GM12878 (cell line): ENCODE data around the gene CCDC83. TPM values are rescaled to one million over a fixed set of nuclear protein-coding genes. Genes with fewer than 3 reads are reported as not detected.

Experiments used
- ATAC-seq: fragments of 200-7000 bp; cut with Tn5 transposase; 3 replicates; pipeline ENCODE4 v1.9.1; 2020; ENCODE audit warnings: mild to moderate bottlenecking, moderate library complexity
- BruUV-seq: library from RNA; stranded (reverse); fragments of 400-500 nt; replicated peaks from 2 replicates; lab custom pipeline; 2021; lab: Mats Ljungman, UMichigan
- CTCF ChIA-PET: fragments of 300-600 bp; sonication (Branson Sonifier 250); formaldehyde crosslinking; extraction: SDS; loops from one replicate; lab custom pipeline; 2021; ENCODE audit warnings: inconsistent platforms; lab: Yijun Ruan, JAX
- POLR2A ChIA-PET: fragments of 350-600 bp; formaldehyde crosslinking; extraction: SDS; loops from one replicate; lab custom pipeline; 2021; ENCODE audit warnings: inconsistent platforms; lab: Charles Lee
- RAD21 ChIA-PET: fragments of 300-600 bp; sonication (Branson Sonifier 250); formaldehyde crosslinking; loops from one replicate; lab custom pipeline; 2023; ENCODE audit warnings: antibody characterized with exemption; ENCODE audit not compliant: unreplicated experiment; lab: Charles Lee
- SMC1A ChIA-PET: fragments of 300-600 bp; sonication (Branson Sonifier 250); formaldehyde crosslinking; loops from one replicate; lab custom pipeline; 2023; ENCODE audit not compliant: unreplicated experiment, uncharacterized antibody; lab: Charles Lee
- DNase-seq: peaks from one replicate; pipeline ENCODE4 v3.0.0-alpha.2; 2011; ENCODE audit warnings: low read depth, low spot score
- FAIRE-seq: peaks from 3 replicates; lab custom pipeline; 2011; peaks lifted over from hg19 to GRCh38; lab: Jason Lieb, UNC
- H2AFZ ChIP-seq: 2 replicates; pipeline ENCODE4 v1.6.0; 2011; ENCODE audit warnings: low read depth, low read length, control low read depth; ENCODE audit not compliant: control insufficient read depth
- H3K27ac ChIP-seq: 2 replicates; pipeline ENCODE4 v1.5.1; 2011; ENCODE audit warnings: control low read depth; ENCODE audit not compliant: control insufficient read depth, insufficient read depth
- H3K27me3 ChIP-seq, 2 experiments: replicated peaks in 1 of 2; 2 replicates each; pipeline versions ENCODE4 v1.6.0 to v1.6.1; 2011; ENCODE audit warnings: low read length in 1 of 2; ENCODE audit not compliant: control insufficient read depth in 2 of 2, insufficient read depth in 2 of 2
- H3K36me3 ChIP-seq, 2 experiments: 2 replicates each; pipeline ENCODE4 v1.5.1; 2011; ENCODE audit warnings: low read length in 1 of 2; ENCODE audit not compliant: control insufficient read depth in 2 of 2, insufficient read depth in 2 of 2
- H3K4me1 ChIP-seq: 2 replicates; pipeline ENCODE4 v1.6.1; 2011; ENCODE audit warnings: mild to moderate bottlenecking, low read length, moderate library complexity, mixed read lengths; ENCODE audit not compliant: control insufficient read depth, insufficient read depth
- H3K4me2 ChIP-seq: 2 replicates; pipeline ENCODE4 v1.6.0; 2011; ENCODE audit warnings: control low read depth; ENCODE audit not compliant: control insufficient read depth, insufficient read depth
- H3K4me3 ChIP-seq: fragments of 200-600 bp; sonication (generic); 2 replicates; pipeline ENCODE4 v1.5.1; 2016
- H3K79me2 ChIP-seq: 2 replicates; pipeline ENCODE4 v1.6.0; 2011; ENCODE audit warnings: low read length; ENCODE audit not compliant: control insufficient read depth, insufficient read depth
- H3K9ac ChIP-seq: 2 replicates; pipeline ENCODE4 v1.8.0; 2011; ENCODE audit warnings: low read length, control low read depth, mixed read lengths; ENCODE audit not compliant: control insufficient read depth, insufficient read depth
- H3K9me3 ChIP-seq: replicated peaks from 3 replicates; pipeline ENCODE4 v1.5.1; 2011; ENCODE audit warnings: mild to moderate bottlenecking, low read length; ENCODE audit not compliant: control insufficient read depth, insufficient read depth
- H4K20me1 ChIP-seq: 2 replicates; pipeline ENCODE4 v1.6.0; 2011; ENCODE audit not compliant: control insufficient read depth, insufficient read depth
- ATF7 ChIP-seq: fragments of 450-650 bp; IDR thresholded peaks from 2 replicates; pipeline ENCODE4 v1.6.1; 2016; ENCODE audit warnings: low read depth, mild to moderate bottlenecking
- CBFB ChIP-seq: IDR thresholded peaks from 2 replicates; pipeline ENCODE4 v1.6.1; 2016; ENCODE audit warnings: antibody characterized with exemption, low read depth
- CEBPB ChIP-seq, 2 experiments: fragments of 150-350 bp in 1 of 2; IDR thresholded peaks; 2 replicates each; pipeline ENCODE4 v1.6.1; 2012 to 2014; ENCODE audit warnings: low read depth in 2 of 2, low read length in 2 of 2, borderline replicate concordance in 1 of 2, inconsistent platforms in 1 of 2
- CHD4 ChIP-seq: fragments of 200-600 bp; sonication (generic); IDR thresholded peaks from 2 replicates; pipeline ENCODE4 v1.6.1; 2016; ENCODE audit warnings: mild to moderate bottlenecking
- CTCF ChIP-seq, 3 experiments: IDR thresholded peaks in 2 of 3; conservative IDR thresholded peaks in 1 of 3; 2 replicates each; pipeline ENCODE4 v1.5.1; 2011; ENCODE audit warnings: low read depth in 3 of 3, low read length in 3 of 3, mild to moderate bottlenecking in 3 of 3, control low read depth in 2 of 3, moderate library complexity in 2 of 3, inconsistent platforms in 1 of 3, mixed read lengths in 1 of 3; ENCODE audit not compliant: control insufficient read depth in 2 of 3, insufficient read depth in 1 of 3; ENCODE audit errors: extremely low read depth in 1 of 3
- EGR1 ChIP-seq, 2 experiments: IDR thresholded peaks; 1 replicate in 1 of 2; 2 replicates in 1 of 2; pipeline ENCODE4 v1.6.1; 2011 to 2012; ENCODE audit warnings: low read depth in 2 of 2, low read length in 2 of 2, borderline replicate concordance in 1 of 2, mild to moderate bottlenecking in 1 of 2, moderate library complexity in 1 of 2
- HDGF ChIP-seq: fragments of 450-650 bp; IDR thresholded peaks from 2 replicates; pipeline ENCODE4 v1.6.1; 2016; ENCODE audit warnings: antibody characterized with exemption
- MTA2 ChIP-seq: fragments of 450-650 bp; IDR thresholded peaks from 2 replicates; pipeline ENCODE4 v1.6.1; 2016; ENCODE audit warnings: low read depth, mild to moderate bottlenecking, moderate library complexity
- NFXL1 ChIP-seq: fragments of 450-650 bp; IDR thresholded peaks from 2 replicates; pipeline ENCODE4 v1.6.1; 2017; ENCODE audit warnings: antibody characterized with exemption, mild to moderate bottlenecking, borderline replicate concordance
- PRDM15 ChIP-seq: fragments of 450-650 bp; formaldehyde crosslinking; IDR thresholded peaks from 2 replicates; pipeline ENCODE4 v1.4.0; 2020; ENCODE audit warnings: mild to moderate bottlenecking, moderate library complexity
- RELA ChIP-seq: fragments of 450-650 bp; IDR thresholded peaks from 2 replicates; pipeline ENCODE4 v1.8.0; 2014; ENCODE audit warnings: borderline replicate concordance; ENCODE audit not compliant: partially characterized antibody
- SMARCA5 ChIP-seq: fragments of 450-650 bp; IDR thresholded peaks from 2 replicates; pipeline ENCODE4 v1.6.1; 2017; ENCODE audit warnings: mild to moderate bottlenecking
- SREBF2 ChIP-seq: IDR thresholded peaks from 2 replicates; pipeline ENCODE4 v1.6.1; 2012; ENCODE audit warnings: mild to moderate bottlenecking, low read length
- STAT3 ChIP-seq: IDR thresholded peaks from 2 replicates; pipeline ENCODE4 v1.6.1; 2011; ENCODE audit warnings: low read depth, low read length, improper control_type of control experiment
- WRNIP1 ChIP-seq: IDR thresholded peaks from 2 replicates; pipeline ENCODE4 v1.6.1; 2011; ENCODE audit warnings: low read depth, low read length, improper control_type of control experiment, borderline replicate concordance
- ZNF622 ChIP-seq: fragments of 450-650 bp; IDR thresholded peaks from 2 replicates; pipeline ENCODE4 v1.6.1; 2017; ENCODE audit warnings: mild to moderate bottlenecking, inconsistent platforms
- WGBS: methylation state at CpG from one replicate; pipeline ENCODE4 v1.1.6; 2016; ENCODE audit warnings: low lambda C conversion rate; ENCODE audit not compliant: insufficient replicate concordance, insufficient coverage; ENCODE audit errors: missing lambda C conversion rate; 5-methylcytosine and 5-hydroxymethylcytosine counted together
- in situ Hi-C: fragments of 300-500 bp; cut with MboI; formaldehyde crosslinking; loops from 9 replicates; pipeline ENCODE4 v1.14.3; 2018; ENCODE audit warnings: mixed read lengths
- intact Hi-C: fragments of 100-400 bp; cut with micrococcal nuclease; formaldehyde crosslinking; loops from one replicate; pipeline ENCODE4 v1.14.2; 2022; ENCODE audit not compliant: unreplicated experiment
- polyA plus RNA-seq, 11 experiments: library from polyadenylated mRNA; depleted of rRNA in 4 of 11; unstranded in 6 of 11; stranded (reverse) in 5 of 11; fragments of >200 nt; fragmentation: Nextera tagmentation in 4 of 11; fragmentation: Illumina TruSeq in 1 of 11; extraction: Ambion mirVana in 4 of 11; extraction: Trizol in 1 of 11; gene quantifications; 1 replicate in 1 of 11; 2 replicates in 10 of 11; pipeline versions ENCODE4 v1.2.1 to v1.2.3, GENCODE V29; 2011 to 2016; ENCODE audit warnings: inconsistent platforms in 2 of 11, missing spikeins in 2 of 11, low read depth in 1 of 11
- total RNA-seq, 4 experiments: library from RNA; depleted of rRNA in 3 of 4; stranded (reverse); fragments of >200 nt in 3 of 4; fragmentation: Illumina TruSeq in 1 of 4; extraction: Trizol in 1 of 4; gene quantifications; 2 replicates each; pipeline versions ENCODE4 v1.2.1 to v1.2.3, GENCODE V29; 2013 to 2021
- TF ChIP-seq, protein P1 (sequence below): fragments of 450-650 bp; IDR thresholded peaks from 2 replicates; pipeline ENCODE4 v1.6.1; 2016; ENCODE audit warnings: mild to moderate bottlenecking, moderate library complexity, borderline replicate concordance

CCDC83 gene
- total and polyA plus RNA-seq, 10 of the 15 experiments (the other 5 are each of a cell fraction or from before 2014, with no cell fraction given) = not detected

DNA sequence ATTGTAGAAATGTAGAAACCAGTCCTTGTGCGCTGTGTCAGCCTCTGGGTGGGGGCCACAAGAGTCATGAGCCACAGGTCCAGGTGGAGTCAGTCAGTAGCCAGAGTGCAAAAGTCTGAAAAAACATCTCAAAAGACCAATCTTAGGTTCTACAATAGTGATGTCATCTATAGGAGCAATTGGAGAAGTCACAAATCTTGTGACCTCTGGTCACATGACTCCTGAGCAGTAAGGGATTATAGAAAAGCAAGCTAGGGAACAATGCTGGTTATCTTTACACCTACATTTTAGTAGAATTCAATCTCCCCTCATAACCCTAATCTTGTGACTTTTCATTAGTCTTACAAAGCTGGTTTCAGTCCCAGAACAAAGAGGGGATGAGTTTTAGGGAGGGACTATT lies 82.7 kb downstream of the CCDC83 start:
- DNase-seq (no peak), FAIRE-seq (no peak), ATAC-seq (no peak)
- TF ChIP-seq CTCF (IDR thresholded peaks at IDR 0.05 in 2 of 3, conservative IDR thresholded peaks at IDR 0.05 in 1 of 3; ENCODE audit: control insufficient read depth in 2 of 3, extremely low read depth in 1 of 3, insufficient read depth in 1 of 3, low read depth in 3 of 3, low read length in 3 of 3) = no peak
- no peak for TF ChIP-seq WRNIP1
- no peak for TF ChIP-seq PRDM15 (CRISPR knock-in tag)
- TF ChIP-seq ZNF622 = no peak
- no peak for TF ChIP-seq ATF7
- TF ChIP-seq CBFB = no peak
- TF ChIP-seq NFXL1 = no peak
- no peak for TF ChIP-seq SREBF2
- no peak for TF ChIP-seq EGR1 (IDR thresholded peaks at IDR 0.05; ENCODE audit: borderline replicate concordance in 1 of 2, low read depth in 2 of 2, low read length in 2 of 2)
- TF ChIP-seq, protein P1, sequence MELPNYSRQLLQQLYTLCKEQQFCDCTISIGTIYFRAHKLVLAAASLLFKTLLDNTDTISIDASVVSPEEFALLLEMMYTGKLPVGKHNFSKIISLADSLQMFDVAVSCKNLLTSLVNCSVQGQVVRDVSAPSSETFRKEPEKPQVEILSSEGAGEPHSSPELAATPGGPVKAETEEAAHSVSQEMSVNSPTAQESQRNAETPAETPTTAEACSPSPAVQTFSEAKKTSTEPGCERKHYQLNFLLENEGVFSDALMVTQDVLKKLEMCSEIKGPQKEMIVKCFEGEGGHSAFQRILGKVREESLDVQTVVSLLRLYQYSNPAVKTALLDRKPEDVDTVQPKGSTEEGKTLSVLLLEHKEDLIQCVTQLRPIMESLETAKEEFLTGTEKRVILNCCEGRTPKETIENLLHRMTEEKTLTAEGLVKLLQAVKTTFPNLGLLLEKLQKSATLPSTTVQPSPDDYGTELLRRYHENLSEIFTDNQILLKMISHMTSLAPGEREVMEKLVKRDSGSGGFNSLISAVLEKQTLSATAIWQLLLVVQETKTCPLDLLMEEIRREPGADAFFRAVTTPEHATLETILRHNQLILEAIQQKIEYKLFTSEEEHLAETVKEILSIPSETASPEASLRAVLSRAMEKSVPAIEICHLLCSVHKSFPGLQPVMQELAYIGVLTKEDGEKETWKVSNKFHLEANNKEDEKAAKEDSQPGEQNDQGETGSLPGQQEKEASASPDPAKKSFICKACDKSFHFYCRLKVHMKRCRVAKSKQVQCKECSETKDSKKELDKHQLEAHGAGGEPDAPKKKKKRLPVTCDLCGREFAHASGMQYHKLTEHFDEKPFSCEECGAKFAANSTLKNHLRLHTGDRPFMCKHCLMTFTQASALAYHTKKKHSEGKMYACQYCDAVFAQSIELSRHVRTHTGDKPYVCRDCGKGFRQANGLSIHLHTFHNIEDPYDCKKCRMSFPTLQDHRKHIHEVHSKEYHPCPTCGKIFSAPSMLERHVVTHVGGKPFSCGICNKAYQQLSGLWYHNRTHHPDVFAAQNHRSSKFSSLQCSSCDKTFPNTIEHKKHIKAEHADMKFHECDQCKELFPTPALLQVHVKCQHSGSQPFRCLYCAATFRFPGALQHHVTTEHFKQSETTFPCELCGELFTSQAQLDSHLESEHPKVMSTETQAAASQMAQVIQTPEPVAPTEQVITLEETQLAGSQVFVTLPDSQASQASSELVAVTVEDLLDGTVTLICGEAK = no peak
- no peak for TF ChIP-seq CEBPB (IDR thresholded peaks at IDR 0.05; ENCODE audit: borderline replicate concordance in 1 of 2, low read depth in 2 of 2, low read length in 2 of 2)
- TF ChIP-seq MTA2 = no peak
- no peak for TF ChIP-seq RELA
- no peak for TF ChIP-seq CHD4
- no peak for TF ChIP-seq STAT3
- TF ChIP-seq SMARCA5 = no peak
- TF ChIP-seq HDGF = no peak
- ChIA-PET SMC1A (no interaction called here), CTCF (no interaction called here), RAD21 (no interaction called here), POLR2A (no interaction called here)
- no peak overlapping the region for H3K27ac ChIP-seq
- H3K4me1 ChIP-seq = no peaks in the 10 kb centered on the region
- in situ Hi-C loops (no loop called here), intact Hi-C loops (no loop called here)
- H3K36me3 ChIP-seq = no peaks in the 10 kb centered on the region
- H3K79me2 ChIP-seq = no peaks in the 10 kb centered on the region
- H3K9ac ChIP-seq = no peak overlapping the region
- H2AFZ ChIP-seq = no peak overlapping the region
- H3K4me2 ChIP-seq = no peak overlapping the region
- H3K27me3 ChIP-seq = no peaks in the 10 kb centered on the region
- no peaks in the 10 kb centered on the region for H4K20me1 ChIP-seq
- no peak overlapping the region for H3K4me3 ChIP-seq
- WGBS = 87% methylated on average over 1 of the region's 1 CpG
- H3K9me3 ChIP-seq = no peaks in the 10 kb centered on the region; the same call in 2 of the 3 replicates
- BruUV-seq = no TSS peak
